Stimulated activated memory B cell treated with anti-CD40 and anti-IgM and Interleukin-4, amounts not matched to agents 10 μg/mL and 1 μg/mL and 100 μg/mL, for 72 hours (primary cell): ENCODE results near the gene UQCRQ.

Experiments used
- ATAC-seq: fragments of 150-1000 bp; cut with Tn5 transposase; 2 replicates; pipeline ENCODE4 v1.10.0; 2021
- H3K27ac Mint-ChIP-seq: one replicate; pipeline ENCODE4 v1.8.0; 2022; ENCODE audit warnings: mild to moderate bottlenecking, mixed read lengths
- H3K27me3 Mint-ChIP-seq: one replicate; pipeline ENCODE4 v1.8.0; 2022; ENCODE audit warnings: mixed read lengths
- H3K36me3 Mint-ChIP-seq: one replicate; pipeline ENCODE4 v1.8.0; 2022; ENCODE audit warnings: mixed read lengths
- H3K4me1 Mint-ChIP-seq: one replicate; pipeline ENCODE4 v1.8.0; 2022; ENCODE audit warnings: mixed read lengths
- H3K4me3 Mint-ChIP-seq: one replicate; pipeline ENCODE4 v1.8.0; 2022; ENCODE audit warnings: mild to moderate bottlenecking, moderate library complexity, mixed read lengths
- H3K9me3 Mint-ChIP-seq: one replicate; pipeline ENCODE4 v1.8.0; 2022; ENCODE audit warnings: mixed read lengths

Gene UQCRQ

GRCh38 chr5:132873119-132873929 is 6.9 kb downstream of the UQCRQ start, which contains the start of gene LEAP2:
Gene LEAP2, plus strand, starts transcription at chr5:132873668. Its CDS starts 27 bp downstream, at chr5:132873695.
- ATAC-seq, result no peak
- no peaks in the 10 kb centered on the region for H3K27me3 Mint-ChIP-seq
- H3K4me1 Mint-ChIP-seq, result no peaks in the 10 kb centered on the region
- peaks cover 20% of the 10 kb centered on the region for H3K36me3 Mint-ChIP-seq
- no peak within 1 kb of the TSS for H3K4me3 Mint-ChIP-seq
- H3K9me3 Mint-ChIP-seq, result no peaks in the 10 kb centered on the region
- peak within 1 kb of the TSS; percentile 22 for H3K27ac Mint-ChIP-seq

GRCh38 chr5:132873930-132874271 is 7.5 kb downstream of the UQCRQ start:
- no peaks in the 10 kb centered on the region for H3K27me3 Mint-ChIP-seq
- no peak overlapping the region for H3K4me3 Mint-ChIP-seq
- peaks cover 24% of the 10 kb centered on the region for H3K36me3 Mint-ChIP-seq
- H3K4me1 Mint-ChIP-seq, result no peaks in the 10 kb centered on the region
- no peak overlapping the region for H3K27ac Mint-ChIP-seq
- no peaks in the 10 kb centered on the region for H3K9me3 Mint-ChIP-seq
- no peak for ATAC-seq

GRCh38 chr5:132876020-132876759 is 9.7 kb downstream of the UQCRQ start:
- peaks cover 29% of the 10 kb centered on the region for H3K36me3 Mint-ChIP-seq
- no peaks in the 10 kb centered on the region for H3K4me1 Mint-ChIP-seq
- no peak overlapping the region for H3K4me3 Mint-ChIP-seq
- H3K27ac Mint-ChIP-seq, result no peak overlapping the region
- no peaks in the 10 kb centered on the region for H3K9me3 Mint-ChIP-seq
- no peak for ATAC-seq
- no peaks in the 10 kb centered on the region for H3K27me3 Mint-ChIP-seq

GRCh38 chr5:132877466-132877865 is 11.0 kb downstream of the UQCRQ start:
- ATAC-seq, result no peak
- H3K27ac Mint-ChIP-seq, result no peak overlapping the region
- H3K9me3 Mint-ChIP-seq, result no peaks in the 10 kb centered on the region
- H3K27me3 Mint-ChIP-seq, result no peaks in the 10 kb centered on the region
- no peaks in the 10 kb centered on the region for H3K4me1 Mint-ChIP-seq
- H3K36me3 Mint-ChIP-seq, result peaks cover 22% of the 10 kb centered on the region
- H3K4me3 Mint-ChIP-seq, result no peak overlapping the region

DNA sequence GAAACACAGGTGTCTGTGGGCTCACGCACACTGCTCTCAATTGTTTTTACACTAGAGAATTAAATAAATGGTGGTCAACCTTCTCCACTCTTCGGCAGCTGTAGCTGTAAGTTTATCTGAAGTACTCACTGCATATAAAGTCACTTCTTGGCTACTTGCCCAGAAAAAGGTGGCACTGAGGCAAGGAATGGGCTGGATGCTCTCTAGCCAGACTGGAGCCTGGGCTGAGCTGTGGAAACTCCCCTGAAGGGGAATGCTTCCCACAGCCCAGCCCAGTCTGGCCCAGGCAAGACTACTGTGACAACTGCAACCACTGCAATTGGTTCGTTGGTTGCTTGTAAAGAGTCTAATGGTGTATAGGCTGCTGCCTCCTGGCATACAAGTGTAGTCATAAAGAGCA is 11.5 kb downstream of the UQCRQ start:
- H3K27me3 Mint-ChIP-seq, result no peaks in the 10 kb centered on the region
- no peak overlapping the region for H3K27ac Mint-ChIP-seq
- no peaks in the 10 kb centered on the region for H3K9me3 Mint-ChIP-seq
- H3K36me3 Mint-ChIP-seq, result peaks cover 21% of the 10 kb centered on the region
- no peaks in the 10 kb centered on the region for H3K4me1 Mint-ChIP-seq
- H3K4me3 Mint-ChIP-seq, result no peak overlapping the region
- no peak for ATAC-seq

- H3K27me3 Mint-ChIP-seq, result no peaks in the 10 kb centered on the region
- no peaks in the 10 kb centered on the region for H3K9me3 Mint-ChIP-seq
- H3K4me3 Mint-ChIP-seq, result no peak overlapping the region
- ATAC-seq, result no peak
- H3K4me1 Mint-ChIP-seq, result peaks cover 16% of the 10 kb centered on the region
- H3K36me3 Mint-ChIP-seq, result peaks cover 53% of the 10 kb centered on the region
- H3K27ac Mint-ChIP-seq, result no peak overlapping the region
Measured at GRCh38 chr5:132883261-132883834, 16.9 kb downstream of the UQCRQ start.

- H3K4me3 Mint-ChIP-seq, result no peak overlapping the region
- peaks cover 47% of the 10 kb centered on the region for H3K36me3 Mint-ChIP-seq
- no peaks in the 10 kb centered on the region for H3K9me3 Mint-ChIP-seq
- no peaks in the 10 kb centered on the region for H3K27me3 Mint-ChIP-seq
- H3K4me1 Mint-ChIP-seq, result peaks cover 16% of the 10 kb centered on the region
- ATAC-seq, result no peak
- H3K27ac Mint-ChIP-seq, result no peak overlapping the region
Measured at GRCh38 chr5:132884548-132884947, 18.1 kb downstream of the UQCRQ start.

GRCh38 chr5:132886064-132886823 is 19.8 kb downstream of the UQCRQ start:
- Mint-ChIP-seq H3K36me3 (peaks cover 40% of the 10 kb centered on the region), H3K4me3 (no peak overlapping the region), H3K27me3 (no peaks in the 10 kb centered on the region), H3K9me3 (no peaks in the 10 kb centered on the region), H3K4me1 (peaks cover 16% of the 10 kb centered on the region), H3K27ac (peak overlapping the region; percentile 61)
- ATAC-seq, result no peak

DNA sequence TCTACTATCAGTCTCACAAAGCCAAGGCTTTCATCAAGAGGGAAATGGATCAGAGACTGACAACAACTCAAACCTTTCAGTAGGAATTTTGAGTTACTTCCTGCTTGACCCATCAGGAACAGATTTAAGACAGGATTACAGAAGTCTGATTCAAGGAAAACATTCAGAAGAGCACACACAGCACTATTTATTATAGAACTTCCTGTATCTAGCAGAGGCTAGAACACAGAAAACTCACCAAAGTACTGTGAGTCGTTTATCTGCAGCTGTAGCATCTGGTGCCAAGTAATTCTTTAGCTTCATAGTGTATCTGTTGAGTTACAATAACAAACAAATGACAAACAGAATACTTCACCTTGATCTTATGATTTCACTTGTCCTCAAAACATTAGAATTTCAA is 20.8 kb downstream of the UQCRQ start:
- Mint-ChIP-seq H3K4me1 (peaks cover 16% of the 10 kb centered on the region), H3K36me3 (peaks cover 48% of the 10 kb centered on the region), H3K27ac (no peak overlapping the region), H3K9me3 (no peaks in the 10 kb centered on the region), H3K4me3 (no peak overlapping the region), H3K27me3 (no peaks in the 10 kb centered on the region)
- ATAC-seq, result no peak

DNA sequence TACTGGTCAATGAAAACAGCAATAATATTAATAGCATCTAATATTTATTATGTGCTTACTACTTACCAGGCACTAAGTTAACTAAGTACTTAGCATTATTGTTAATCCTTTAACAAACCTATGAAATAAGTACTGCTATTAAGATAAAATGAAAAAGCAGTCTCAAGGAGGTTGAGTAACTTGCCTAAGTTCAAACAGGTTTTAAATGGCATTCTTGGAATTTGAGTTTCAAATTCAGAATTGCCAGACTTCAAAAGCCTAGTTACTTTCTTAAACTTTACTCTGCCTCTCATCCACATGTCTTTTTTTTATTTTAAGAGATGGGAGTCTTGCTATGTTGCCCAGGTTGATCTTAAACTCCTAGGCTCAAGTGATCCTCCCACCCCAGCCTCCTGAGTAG is 23.1 kb downstream of the UQCRQ start:
- Mint-ChIP-seq H3K4me3 (no peak overlapping the region), H3K27me3 (no peaks in the 10 kb centered on the region), H3K27ac (no peak overlapping the region), H3K36me3 (peaks cover 45% of the 10 kb centered on the region), H3K4me1 (peaks cover 16% of the 10 kb centered on the region), H3K9me3 (no peaks in the 10 kb centered on the region)
- ATAC-seq, result no peak

DNA sequence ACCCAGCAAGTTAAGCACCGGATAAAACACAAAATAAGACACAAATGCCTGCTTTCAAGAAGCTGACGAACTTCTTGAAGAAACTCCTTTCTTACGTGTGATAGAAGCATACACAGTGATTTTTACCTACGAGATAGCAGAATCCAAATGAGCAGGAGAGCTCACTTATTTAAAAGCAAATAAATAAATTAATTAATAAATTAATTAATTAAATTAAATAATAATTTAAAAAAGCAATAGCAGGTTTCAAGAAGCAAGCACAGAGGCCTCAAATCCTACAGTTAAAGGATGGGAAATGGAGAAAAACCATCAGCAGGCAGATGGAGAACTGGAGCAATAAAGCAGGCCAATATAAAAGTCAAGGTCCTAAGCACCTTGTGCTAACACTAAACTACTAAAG is 24.4 kb downstream of the UQCRQ start:
- Mint-ChIP-seq H3K27me3 (no peaks in the 10 kb centered on the region), H3K4me3 (no peak overlapping the region), H3K27ac (no peak overlapping the region), H3K36me3 (peaks cover 42% of the 10 kb centered on the region), H3K4me1 (peaks cover 14% of the 10 kb centered on the region), H3K9me3 (no peaks in the 10 kb centered on the region)
- ATAC-seq, result no peak

DNA sequence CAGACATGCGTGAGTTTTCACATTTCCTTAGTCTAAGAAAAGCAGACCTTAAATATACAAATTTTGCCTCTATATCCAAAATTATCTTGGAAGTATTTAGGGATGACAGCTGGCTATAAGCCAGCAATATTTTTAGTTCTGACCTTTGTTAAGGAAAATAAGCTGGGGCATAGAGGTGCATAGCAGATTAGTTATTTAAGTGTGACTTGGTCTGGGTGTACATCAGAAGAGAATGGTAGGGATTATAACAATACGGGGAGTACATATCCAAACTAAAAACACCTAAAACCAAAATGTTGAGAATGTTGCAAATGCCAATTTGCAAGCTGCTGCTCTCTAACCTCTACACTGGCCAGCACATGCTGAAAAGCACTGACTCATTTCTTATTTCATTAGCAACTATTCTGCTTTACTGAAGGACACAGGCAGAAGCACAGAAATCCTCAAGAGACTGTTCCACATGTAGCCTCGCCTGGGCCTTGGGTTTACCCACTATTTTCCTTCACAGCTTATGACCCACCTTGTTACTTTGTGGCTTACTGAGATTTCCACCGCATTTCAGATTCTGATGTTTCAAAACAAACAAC is 29.4 kb downstream of the UQCRQ start:
- no peak for ATAC-seq
- no peaks in the 10 kb centered on the region for H3K4me1 Mint-ChIP-seq
- no peaks in the 10 kb centered on the region for H3K27me3 Mint-ChIP-seq
- H3K36me3 Mint-ChIP-seq, result peaks cover 43% of the 10 kb centered on the region
- no peak overlapping the region for H3K27ac Mint-ChIP-seq
- no peaks in the 10 kb centered on the region for H3K9me3 Mint-ChIP-seq
- H3K4me3 Mint-ChIP-seq, result no peak overlapping the region

GRCh38 chr5:132896685-132897084 is 30.2 kb downstream of the UQCRQ start:
- peaks cover 41% of the 10 kb centered on the region for H3K36me3 Mint-ChIP-seq
- no peaks in the 10 kb centered on the region for H3K4me1 Mint-ChIP-seq
- no peaks in the 10 kb centered on the region for H3K9me3 Mint-ChIP-seq

DNA sequence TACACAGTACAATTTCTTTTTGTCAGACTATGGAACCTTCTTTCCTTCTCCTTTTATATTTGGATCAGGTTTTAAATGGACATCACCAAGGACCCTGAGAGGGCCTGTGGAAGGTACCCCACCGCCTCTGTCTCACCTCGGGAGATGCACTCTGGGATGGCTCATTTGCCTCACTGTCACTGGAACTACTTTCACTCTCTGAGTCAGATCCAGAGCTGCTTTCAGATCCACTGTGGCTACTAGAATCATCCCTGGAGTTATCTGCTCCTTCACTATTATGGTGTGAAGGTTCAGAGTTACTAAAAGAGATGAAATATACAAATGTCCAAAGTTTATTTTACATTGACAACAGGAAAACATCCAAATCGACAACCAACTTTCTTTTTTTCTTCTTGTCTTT is 31.7 kb downstream of the UQCRQ start:
- Mint-ChIP-seq H3K4me1 (peaks cover 1% of the 10 kb centered on the region), H3K27ac (no peak overlapping the region), H3K36me3 (peaks cover 29% of the 10 kb centered on the region), H3K9me3 (no peaks in the 10 kb centered on the region), H3K27me3 (no peaks in the 10 kb centered on the region), H3K4me3 (no peak overlapping the region)
- no peak for ATAC-seq

More at GRCh38 chr5:132896685-132897084, 30.2 kb downstream of the UQCRQ start:
- H3K27ac Mint-ChIP-seq, result no peak overlapping the region
- ATAC-seq, result no peak
- H3K27me3 Mint-ChIP-seq, result no peaks in the 10 kb centered on the region
- H3K4me3 Mint-ChIP-seq, result no peak overlapping the region

- ATAC-seq, result no peak
- H3K4me1 Mint-ChIP-seq, result peaks cover 20% of the 10 kb centered on the region
- H3K9me3 Mint-ChIP-seq, result no peaks in the 10 kb centered on the region
- H3K27me3 Mint-ChIP-seq, result no peaks in the 10 kb centered on the region
- peaks cover 41% of the 10 kb centered on the region for H3K36me3 Mint-ChIP-seq
- H3K4me3 Mint-ChIP-seq, result no peak overlapping the region
- H3K27ac Mint-ChIP-seq, result no peak overlapping the region
Measured at GRCh38 chr5:132901036-132901435, 34.6 kb downstream of the UQCRQ start.
